ENCODE data around the gene HHAT. TPM values are rescaled to one million over a fixed set of nuclear protein-coding genes. Genes with fewer than 3 reads are reported as not detected.

HHAT gene
- total and polyA plus RNA-seq, 4 donors = 1.2 to 11.3 (median 3.8) TPM

DNA sequence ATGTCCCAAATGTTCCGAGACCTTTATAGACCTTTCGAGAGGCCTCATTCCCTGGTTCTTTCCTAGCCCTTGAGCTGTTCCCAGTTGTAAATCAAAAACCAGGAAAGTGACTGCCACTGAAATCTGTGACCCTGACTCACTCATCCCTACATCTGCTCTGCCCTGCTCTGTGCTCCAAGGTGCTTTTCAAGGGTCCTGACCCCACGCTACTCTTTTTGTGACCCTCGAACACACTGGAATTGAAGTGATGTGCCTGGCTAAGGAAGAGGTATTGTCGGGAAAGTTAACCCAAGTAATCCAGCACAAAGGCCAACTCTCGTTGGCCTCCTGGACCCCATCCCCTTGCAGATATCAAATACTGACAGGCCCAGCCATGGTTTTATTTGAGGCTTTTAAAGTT is 244.4 kb downstream of the HHAT start:
- DNase-seq (no peak), ATAC-seq (ENCODE audit: insufficient read depth, low FRiP score) (no peak)
- Histone ChIP-seq H3K4me1 (ENCODE audit: control insufficient read depth in 5 of 5, insufficient read depth in 5 of 5, low read length in 5 of 5) (no peaks in the 10 kb centered on the region), H3K9ac (ENCODE audit: insufficient read depth in 1 of 2, low read length in 2 of 2) (no peak overlapping the region), H3K27ac (ENCODE audit: low read depth in 1 of 2, low read length in 1 of 2) (no peak overlapping the region), H3K9me3 (ENCODE audit: control insufficient read depth in 4 of 4, insufficient read depth in 3 of 4, low read length in 3 of 4) (peaks cover 0 to 2% (median 0%) of the 10 kb centered on the region in 4 donors), H3K36me3 (ENCODE audit: control insufficient read depth in 4 of 4, insufficient read depth in 4 of 4, low read length in 4 of 4) (no peaks in the 10 kb centered on the region), H3K4me3 (no peak overlapping the region), H3K27me3 (ENCODE audit: control insufficient read depth in 3 of 3, insufficient read depth in 3 of 3, low read length in 2 of 3) (no peaks in the 10 kb centered on the region)
- TF ChIP-seq, protein P1, sequence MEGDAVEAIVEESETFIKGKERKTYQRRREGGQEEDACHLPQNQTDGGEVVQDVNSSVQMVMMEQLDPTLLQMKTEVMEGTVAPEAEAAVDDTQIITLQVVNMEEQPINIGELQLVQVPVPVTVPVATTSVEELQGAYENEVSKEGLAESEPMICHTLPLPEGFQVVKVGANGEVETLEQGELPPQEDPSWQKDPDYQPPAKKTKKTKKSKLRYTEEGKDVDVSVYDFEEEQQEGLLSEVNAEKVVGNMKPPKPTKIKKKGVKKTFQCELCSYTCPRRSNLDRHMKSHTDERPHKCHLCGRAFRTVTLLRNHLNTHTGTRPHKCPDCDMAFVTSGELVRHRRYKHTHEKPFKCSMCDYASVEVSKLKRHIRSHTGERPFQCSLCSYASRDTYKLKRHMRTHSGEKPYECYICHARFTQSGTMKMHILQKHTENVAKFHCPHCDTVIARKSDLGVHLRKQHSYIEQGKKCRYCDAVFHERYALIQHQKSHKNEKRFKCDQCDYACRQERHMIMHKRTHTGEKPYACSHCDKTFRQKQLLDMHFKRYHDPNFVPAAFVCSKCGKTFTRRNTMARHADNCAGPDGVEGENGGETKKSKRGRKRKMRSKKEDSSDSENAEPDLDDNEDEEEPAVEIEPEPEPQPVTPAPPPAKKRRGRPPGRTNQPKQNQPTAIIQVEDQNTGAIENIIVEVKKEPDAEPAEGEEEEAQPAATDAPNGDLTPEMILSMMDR (IDR thresholded peaks at IDR 0.05; ENCODE audit: control extremely low read depth, extremely low read depth) = no peak
- 90 to 94% methylated on average over 6 of the region's 6 CpGs for WGBS, 2 donors

- TF ChIP-seq, protein P1 (IDR thresholded peaks at IDR 0.05; ENCODE audit: control extremely low read depth, extremely low read depth) = no peak
- Histone ChIP-seq H3K4me1 (ENCODE audit: control insufficient read depth in 5 of 5, insufficient read depth in 5 of 5, low read length in 5 of 5) (peaks cover 0 to 3% (median 0%) of the 10 kb centered on the region in 5 donors), H3K9ac (ENCODE audit: insufficient read depth in 1 of 2, low read length in 2 of 2) (no peak overlapping the region), H3K4me3 (no peak overlapping the region), H3K27me3 (ENCODE audit: control insufficient read depth in 3 of 3, insufficient read depth in 3 of 3, low read length in 2 of 3) (no peaks in the 10 kb centered on the region), H3K27ac (ENCODE audit: low read depth in 1 of 2, low read length in 1 of 2) (no peak overlapping the region), H3K9me3 (ENCODE audit: control insufficient read depth in 4 of 4, insufficient read depth in 3 of 4, low read length in 3 of 4) (no peaks in the 10 kb centered on the region), H3K36me3 (ENCODE audit: control insufficient read depth in 4 of 4, insufficient read depth in 4 of 4, low read length in 4 of 4) (no peaks in the 10 kb centered on the region)
- DNase-seq (no peak), ATAC-seq (ENCODE audit: insufficient read depth, low FRiP score) (no peak)
- 33 to 52% methylated on average over 10 of the region's 10 CpGs for WGBS, 2 donors
Measured at GRCh38 chr1:210582205-210582970, 253.7 kb downstream of the HHAT start.

DNA sequence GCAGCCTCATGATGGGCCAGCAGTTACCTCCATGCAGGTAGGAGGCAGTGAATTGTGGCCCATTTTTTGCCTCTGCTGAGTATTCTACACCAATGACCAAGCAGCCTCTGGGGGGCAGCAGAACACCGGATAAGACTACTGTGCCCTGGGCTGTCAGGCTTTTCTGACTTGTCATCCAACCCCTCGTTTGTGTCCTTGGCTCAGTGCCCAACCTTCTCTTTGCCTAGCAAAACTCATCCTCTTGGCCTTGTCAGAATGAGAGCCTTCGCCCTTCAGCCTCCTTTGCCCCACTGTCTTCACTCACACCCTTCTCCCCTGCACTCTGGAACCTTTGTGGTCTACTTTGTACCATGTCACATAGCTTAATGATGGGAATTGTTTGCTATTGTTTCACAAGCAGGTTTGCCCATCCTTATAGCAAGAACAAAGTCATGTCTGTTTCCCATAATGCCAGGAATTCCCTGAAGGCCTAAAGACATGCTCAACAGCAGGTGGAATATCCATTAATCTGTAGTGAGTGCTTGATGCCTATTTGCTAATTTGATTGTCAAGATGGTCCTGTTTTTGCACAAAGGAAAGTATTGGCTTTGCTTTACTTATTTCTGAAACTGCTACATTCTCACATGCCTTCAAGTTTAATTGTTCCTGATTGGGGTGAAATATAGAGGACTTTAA is 255.9 kb downstream of the HHAT start:
- no peak overlapping the region for H3K4me3 ChIP-seq
- H3K36me3 ChIP-seq (ENCODE audit: control insufficient read depth in 4 of 4, insufficient read depth in 4 of 4, low read length in 4 of 4) = no peaks in the 10 kb centered on the region
- no peak overlapping the region for H3K9ac ChIP-seq (ENCODE audit: insufficient read depth in 1 of 2, low read length in 2 of 2)
- DNase-seq (peak; percentile 76 to 81 (median 80)), ATAC-seq (ENCODE audit: insufficient read depth, low FRiP score) (peak; percentile 86)
- peaks cover 0 to 3% (median 0%) of the 10 kb centered on the region in 5 donors for H3K4me1 ChIP-seq (ENCODE audit: control insufficient read depth in 5 of 5, insufficient read depth in 5 of 5, low read length in 5 of 5)
- TF ChIP-seq, protein P1 (IDR thresholded peaks at IDR 0.05; ENCODE audit: control extremely low read depth, extremely low read depth) = peak; percentile 14
- WGBS, 2 donors = 16 to 23% methylated on average over 3 of the region's 3 CpGs
- H3K27ac ChIP-seq (ENCODE audit: low read depth in 1 of 2, low read length in 1 of 2) = no peak overlapping the region
- no peaks in the 10 kb centered on the region for H3K9me3 ChIP-seq (ENCODE audit: control insufficient read depth in 4 of 4, insufficient read depth in 3 of 4, low read length in 3 of 4)
- no peaks in the 10 kb centered on the region for H3K27me3 ChIP-seq (ENCODE audit: control insufficient read depth in 3 of 3, insufficient read depth in 3 of 3, low read length in 2 of 3)
